NCI-H1436 treated with DMSO at 0.1 percent for 48 hours (cell line): Measurements from ENCODE around the gene NFASC.

Source experiments
- DNase-seq: peaks from one replicate; lab custom pipeline; 2025; lab: John Stamatoyannopoulos, UW

The NFASC gene

GRCh38 chr1:204889681-204890383, 19.2 kb downstream of the NFASC start:
- no peak for DNase-seq

GRCh38 chr1:204891860-204892259, 21.2 kb downstream of the NFASC start:
- DNase-seq: no peak

GRCh38 chr1:204894031-204894430, 23.4 kb downstream of the NFASC start:
- no peak for DNase-seq

- DNase-seq: no peak
Measured at GRCh38 chr1:204894606-204895005, 23.9 kb downstream of the NFASC start.

- DNase-seq: no peak
Measured at GRCh38 chr1:204896023-204896422, 25.4 kb downstream of the NFASC start.

GRCh38 chr1:204896787-204897469, 26.3 kb downstream of the NFASC start:
- DNase-seq: no peak

GRCh38 chr1:204900721-204901120, 30.1 kb downstream of the NFASC start:
- no peak for DNase-seq

GRCh38 chr1:204902671-204903070, 32.0 kb downstream of the NFASC start:
- no peak for DNase-seq

- no peak for DNase-seq
Measured at GRCh38 chr1:204904228-204904810, 33.7 kb downstream of the NFASC start.

GRCh38 chr1:204909109-204909508, 38.4 kb downstream of the NFASC start:
- DNase-seq: no peak

- DNase-seq: no peak
Measured at GRCh38 chr1:204915861-204916495, 45.3 kb downstream of the NFASC start.

- DNase-seq: no peak
Measured at GRCh38 chr1:204917802-204918201, 47.1 kb downstream of the NFASC start.

GRCh38 chr1:204920511-204920910, 49.8 kb downstream of the NFASC start:
- no peak for DNase-seq

- no peak for DNase-seq
Measured at GRCh38 chr1:204920967-204921366, 50.3 kb downstream of the NFASC start.

GRCh38 chr1:204921855-204922516, 51.3 kb downstream of the NFASC start:
- no peak for DNase-seq

- DNase-seq: no peak
Measured at GRCh38 chr1:204923201-204923600, 52.5 kb downstream of the NFASC start.

GRCh38 chr1:204923626-204924012, 53.0 kb downstream of the NFASC start:
- DNase-seq: no peak

- no peak for DNase-seq
Measured at GRCh38 chr1:204924013-204924759, 53.5 kb downstream of the NFASC start.

GRCh38 chr1:204925701-204926100, 55.0 kb downstream of the NFASC start:
- no peak for DNase-seq

- DNase-seq: no peak
Measured at GRCh38 chr1:204927673-204928641, 57.3 kb downstream of the NFASC start.
